AG09309 (cell line): ENCODE measurements around the gene NAT10.

Experiments
- DNase-seq: peaks from one replicate; pipeline ENCODE4 v3.0.0-alpha.2; 2010; ENCODE audit warnings: low read depth
- H3K4me3 ChIP-seq: 2 replicates; pipeline ENCODE4 v1.5.1; 2011; ENCODE audit warnings: mild to moderate bottlenecking, low read depth, low read length, moderate library complexity; ENCODE audit not compliant: control insufficient read depth
- CTCF ChIP-seq: IDR thresholded peaks from 2 replicates; pipeline ENCODE4 v1.5.1; 2011; ENCODE audit warnings: mild to moderate bottlenecking, low read depth, low read length, inconsistent platforms; ENCODE audit not compliant: insufficient read depth, control insufficient read depth; ENCODE audit errors: missing control alignments

The NAT10 gene

GRCh38 chr11:34139346-34139745 lies 33.9 kb downstream of the NAT10 start:
- TF ChIP-seq CTCF, result no peak
- no peak overlapping the region for H3K4me3 ChIP-seq
- no peak for DNase-seq

GRCh38 chr11:34140149-34140548 lies 34.7 kb downstream of the NAT10 start:
- no peak for DNase-seq
- no peak for TF ChIP-seq CTCF
- H3K4me3 ChIP-seq, result no peak overlapping the region

GRCh38 chr11:34143048-34143447 lies 37.6 kb downstream of the NAT10 start:
- no peak for DNase-seq
- no peak for TF ChIP-seq CTCF

GRCh38 chr11:34145073-34145472 lies 39.6 kb downstream of the NAT10 start:
- no peak for DNase-seq
- TF ChIP-seq CTCF, result no peak

More at GRCh38 chr11:34143048-34143447, 37.6 kb downstream of the NAT10 start:
- no peak overlapping the region for H3K4me3 ChIP-seq

GRCh38 chr11:34145847-34146381 lies 40.5 kb downstream of the NAT10 start:
- DNase-seq, result no peak
- no peak for TF ChIP-seq CTCF
- H3K4me3 ChIP-seq, result no peak overlapping the region

More at GRCh38 chr11:34145073-34145472, 39.6 kb downstream of the NAT10 start:
- H3K4me3 ChIP-seq, result no peak overlapping the region

GRCh38 chr11:34146411-34146810 lies 41.0 kb downstream of the NAT10 start:
- no peak overlapping the region for H3K4me3 ChIP-seq
- DNase-seq, result no peak
- no peak for TF ChIP-seq CTCF

GRCh38 chr11:34146866-34147265 lies 41.4 kb downstream of the NAT10 start:
- no peak for DNase-seq
- no peak overlapping the region for H3K4me3 ChIP-seq

More at GRCh38 chr11:34146866-34147265, 41.4 kb downstream of the NAT10 start:
- TF ChIP-seq CTCF, result no peak
